Esophagus muscularis mucosa (tissue), 4 donors: ENCODE results near the gene SZT2. TPM values are rescaled to one million over a fixed set of nuclear protein-coding genes. Genes with fewer than 3 reads are reported as not detected.

Experiments used
- DNase-seq: peaks from one replicate; pipeline ENCODE4 v3.0.0-alpha.2; 2017; ENCODE audit errors: extremely low spot score
- H3K27ac ChIP-seq, 4 donors: fragments of 200-600 bp; sonication (generic); replicated peaks in 1 of 4; 1 replicate in 3 of 4; 2 replicates in 1 of 4; pipeline ENCODE4 v1.5.1; 2016 to 2019; ENCODE audit warnings: mild to moderate bottlenecking in 1 of 4
- H3K27me3 ChIP-seq, 4 donors: fragments of 200-600 bp; sonication (generic); one replicate each; pipeline versions ENCODE4 v1.5.1 to v1.6.0; 2016 to 2019
- H3K36me3 ChIP-seq, 4 donors: fragments of 200-600 bp; sonication (generic); one replicate each; pipeline ENCODE4 v1.5.1; 2016 to 2019
- H3K4me1 ChIP-seq, 4 donors: fragments of 200-600 bp; sonication (generic); one replicate each; pipeline ENCODE4 v1.5.1; 2016 to 2019
- H3K4me3 ChIP-seq, 4 donors: fragments of 200-600 bp; sonication (generic); 1 replicate in 2 of 4; 2 replicates in 2 of 4; pipeline ENCODE4 v1.5.1; 2016 to 2019; ENCODE audit warnings: mild to moderate bottlenecking in 4 of 4, moderate library complexity in 1 of 4
- H3K9me3 ChIP-seq, 4 donors: fragments of 200-600 bp; sonication (generic); 1 replicate in 3 of 4; 2 replicates in 1 of 4; pipeline ENCODE4 v1.5.1; 2016 to 2019
- EP300 ChIP-seq: sonication (generic); formaldehyde crosslinking; IDR thresholded peaks from one replicate; pipeline ENCODE4 v1.6.1; 2017; ENCODE audit warnings: antibody characterized with exemption
- POLR2A ChIP-seq: fragments of 450-650 bp; IDR thresholded peaks from one replicate; pipeline ENCODE4 v1.6.1; 2017; ENCODE audit warnings: antibody characterized with exemption, moderate library complexity, mild to moderate bottlenecking, low read depth
- POLR2AphosphoS5 ChIP-seq, 2 donors: sonication (generic); formaldehyde crosslinking; IDR thresholded peaks; one replicate each; pipeline ENCODE4 v1.6.1; 2017; ENCODE audit warnings: antibody characterized with exemption in 2 of 2
- WGBS: methylation state at CpG from one replicate; pipeline ENCODE4 v1.1.5; 2018; 5-methylcytosine and 5-hydroxymethylcytosine counted together
- intact Hi-C: fragments of 100-400 bp; cut with DNase I; formaldehyde crosslinking; loops from one replicate; pipeline ENCODE4 v1.15.1; 2023
- total RNA-seq, 4 donors: library from RNA; depleted of rRNA; stranded (reverse); fragments of >200 nt; gene quantifications; one replicate each; pipeline versions ENCODE4 v1.1.0 to v1.2.1, GENCODE V29; 2016
- TF ChIP-seq, protein P1 (sequence below), 3 experiments: fragments of 200-600 bp in 2 of 3; fragments of 450-650 bp in 1 of 3; sonication (generic) in 2 of 3; IDR thresholded peaks; one replicate each; pipeline ENCODE4 v1.5.1; 2017 to 2019; ENCODE audit warnings: antibody characterized with exemption in 3 of 3, mild to moderate bottlenecking in 2 of 3, moderate library complexity in 1 of 3

Gene SZT2
- total RNA-seq, 4 donors from 2014 or later, result 25.2 to 45.9 (median 31.3) TPM

DNA sequence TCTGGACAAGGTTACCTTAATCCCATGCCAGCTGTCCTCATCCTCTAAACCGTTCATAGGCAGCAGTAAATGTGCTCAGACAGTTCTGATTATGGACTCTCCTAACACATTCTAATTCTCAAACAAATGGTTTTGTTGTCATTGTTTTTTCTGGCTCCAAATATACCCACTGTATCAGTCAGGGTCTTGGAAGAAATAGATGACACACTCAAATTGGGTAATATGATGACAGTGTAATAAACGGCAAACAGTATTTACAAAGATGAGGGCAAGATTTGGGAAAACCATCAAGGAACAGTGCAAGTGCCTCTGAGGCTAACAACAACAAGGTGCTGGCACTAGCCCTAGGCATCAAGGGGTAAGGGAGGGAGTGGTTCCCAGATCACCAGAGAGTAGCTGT lies 35.2 kb upstream of the SZT2 start:
- TF ChIP-seq POLR2A, result no peak
- TF ChIP-seq POLR2AphosphoS5 (IDR thresholded peaks at IDR 0.05), result no peak
- TF ChIP-seq, protein P1, sequence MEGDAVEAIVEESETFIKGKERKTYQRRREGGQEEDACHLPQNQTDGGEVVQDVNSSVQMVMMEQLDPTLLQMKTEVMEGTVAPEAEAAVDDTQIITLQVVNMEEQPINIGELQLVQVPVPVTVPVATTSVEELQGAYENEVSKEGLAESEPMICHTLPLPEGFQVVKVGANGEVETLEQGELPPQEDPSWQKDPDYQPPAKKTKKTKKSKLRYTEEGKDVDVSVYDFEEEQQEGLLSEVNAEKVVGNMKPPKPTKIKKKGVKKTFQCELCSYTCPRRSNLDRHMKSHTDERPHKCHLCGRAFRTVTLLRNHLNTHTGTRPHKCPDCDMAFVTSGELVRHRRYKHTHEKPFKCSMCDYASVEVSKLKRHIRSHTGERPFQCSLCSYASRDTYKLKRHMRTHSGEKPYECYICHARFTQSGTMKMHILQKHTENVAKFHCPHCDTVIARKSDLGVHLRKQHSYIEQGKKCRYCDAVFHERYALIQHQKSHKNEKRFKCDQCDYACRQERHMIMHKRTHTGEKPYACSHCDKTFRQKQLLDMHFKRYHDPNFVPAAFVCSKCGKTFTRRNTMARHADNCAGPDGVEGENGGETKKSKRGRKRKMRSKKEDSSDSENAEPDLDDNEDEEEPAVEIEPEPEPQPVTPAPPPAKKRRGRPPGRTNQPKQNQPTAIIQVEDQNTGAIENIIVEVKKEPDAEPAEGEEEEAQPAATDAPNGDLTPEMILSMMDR (IDR thresholded peaks at IDR 0.05), result no peak
- TF ChIP-seq EP300, result no peak
- Histone ChIP-seq H3K9me3 (no peaks in the 10 kb centered on the region), H3K36me3 (peaks cover 0 to 4% (median 0%) of the 10 kb centered on the region in 4 donors), H3K4me3 (no peak overlapping the region), H3K27ac (no peak overlapping the region), H3K4me1 (peaks cover 18 to 28% (median 26%) of the 10 kb centered on the region in 4 donors), H3K27me3 (no peaks in the 10 kb centered on the region)
- intact Hi-C loops, result no loop called here
- no peak for DNase-seq
- 77% methylated on average over 2 of the region's 2 CpGs for WGBS

DNA sequence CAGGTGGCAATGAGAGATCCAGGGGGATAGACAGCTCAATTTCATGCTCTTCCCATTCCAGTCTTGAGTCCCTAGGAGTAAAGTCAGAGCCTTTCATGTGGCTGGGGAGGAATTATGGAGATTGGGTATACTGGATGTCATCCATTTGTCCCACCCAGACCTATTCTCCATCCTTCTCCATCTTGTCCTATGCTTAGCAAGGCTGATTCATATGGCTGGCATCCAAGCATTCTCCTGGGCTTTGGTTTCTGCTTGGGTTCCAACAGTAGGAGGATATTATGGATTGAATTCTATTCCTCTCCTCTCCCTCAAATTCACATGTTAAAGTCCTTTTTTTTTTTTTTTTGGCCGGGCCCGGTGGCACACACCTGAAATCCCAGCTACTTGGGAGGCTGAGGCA lies 34.8 kb upstream of the SZT2 start:
- Histone ChIP-seq H3K4me1 (peaks cover 13 to 25% (median 22%) of the 10 kb centered on the region in 4 donors), H3K36me3 (peaks cover 0 to 4% (median 0%) of the 10 kb centered on the region in 4 donors), H3K27ac (no peak overlapping the region), H3K4me3 (no peak overlapping the region), H3K27me3 (no peaks in the 10 kb centered on the region), H3K9me3 (no peaks in the 10 kb centered on the region)
- TF ChIP-seq POLR2A (no peak), POLR2AphosphoS5 (IDR thresholded peaks at IDR 0.05) (no peak), EP300 (no peak)
- TF ChIP-seq, protein P1 (IDR thresholded peaks at IDR 0.05), result no peak
- WGBS, result 92% methylated on average over 2 of the region's 2 CpGs
- DNase-seq, result no peak
- intact Hi-C loops, result no loop called here

DNA sequence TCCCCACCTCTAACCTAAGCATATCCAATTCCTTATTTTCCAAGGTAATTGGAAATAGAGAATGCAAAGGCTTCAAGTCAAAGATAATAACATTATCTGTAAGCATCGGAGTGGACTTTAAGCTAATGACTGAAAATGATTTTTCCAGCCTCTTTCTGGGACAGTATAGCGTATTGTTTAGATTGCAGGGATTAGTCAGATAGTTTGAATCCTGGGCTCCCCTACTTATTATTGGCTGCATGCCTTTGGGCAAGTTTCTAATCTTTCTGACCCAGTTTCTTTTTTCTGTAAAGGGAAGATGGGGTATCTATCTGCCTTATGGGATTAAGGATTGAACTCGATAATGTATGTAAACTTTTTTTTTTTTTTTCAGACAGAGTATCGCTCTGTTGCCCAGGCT lies 32.4 kb upstream of the SZT2 start:
- peak overlapping the region in 2 of 4 donors; percentile 89 to 91 for H3K27ac ChIP-seq

DNA sequence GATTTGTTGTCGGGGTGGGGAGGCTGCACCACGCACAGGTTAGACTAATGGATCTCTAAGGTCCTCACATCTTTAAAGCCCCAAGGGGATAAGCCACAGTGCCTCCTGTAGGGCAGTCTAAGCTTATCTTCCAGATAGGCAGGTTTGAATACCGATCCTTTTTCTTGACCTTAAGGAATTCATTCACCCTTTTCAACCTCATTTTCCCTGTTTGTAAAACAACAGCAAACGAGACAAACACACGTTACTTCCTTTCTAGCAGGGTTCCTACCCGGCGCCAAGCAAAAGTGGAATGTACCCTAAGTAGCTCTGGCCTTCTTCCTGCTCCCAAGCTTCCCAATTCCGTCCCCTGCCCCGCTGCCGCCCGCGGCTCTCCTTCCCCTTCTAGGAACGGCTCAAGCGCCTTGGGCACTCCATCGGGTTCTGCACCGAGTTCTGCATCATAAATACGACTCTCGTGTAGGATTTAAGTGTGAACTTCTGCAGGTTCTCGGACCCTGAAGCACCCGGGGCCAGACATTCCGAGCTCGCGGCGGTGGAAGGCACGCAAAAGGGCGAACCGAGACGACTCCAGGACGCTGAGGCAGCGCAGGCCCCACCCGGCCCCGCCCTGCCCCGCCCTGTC lies 31.5 kb upstream of the SZT2 start:
- WGBS, result 3% methylated on average over 12 of the region's 33 CpGs
- Histone ChIP-seq H3K9me3 (no peaks in the 10 kb centered on the region), H3K36me3 (peaks cover 8 to 34% (median 26%) of the 10 kb centered on the region in 4 donors), H3K4me3 (peak overlapping the region; percentile 61 to 78 (median 72)), H3K27ac (peak overlapping the region; percentile 89 to 94 (median 90)), H3K27me3 (no peaks in the 10 kb centered on the region), H3K4me1 (peaks cover 13 to 20% (median 18%) of the 10 kb centered on the region in 4 donors)
- no peak for TF ChIP-seq EP300
- peak in 1 of 2 donors; percentile 74 for TF ChIP-seq POLR2AphosphoS5 (IDR thresholded peaks at IDR 0.05)
- TF ChIP-seq, protein P1 (IDR thresholded peaks at IDR 0.05), result peak in 2 of 3 experiments; percentile 35 to 38
- peak; percentile 21 for TF ChIP-seq POLR2A
- intact Hi-C loops, result no loop called here
- DNase-seq, result no peak

More for the DNA sequence above, 32.4 kb upstream of the SZT2 start:
- intact Hi-C loops, result no loop called here
- Histone ChIP-seq H3K4me1 (peaks cover 13 to 20% (median 18%) of the 10 kb centered on the region in 4 donors), H3K36me3 (peaks cover 0 to 25% (median 16%) of the 10 kb centered on the region in 4 donors), H3K27me3 (no peaks in the 10 kb centered on the region), H3K4me3 (no peak overlapping the region), H3K9me3 (no peaks in the 10 kb centered on the region)
- TF ChIP-seq POLR2AphosphoS5 (IDR thresholded peaks at IDR 0.05) (no peak), POLR2A (no peak), EP300 (no peak)
- TF ChIP-seq, protein P1 (IDR thresholded peaks at IDR 0.05), result no peak
- 89% methylated on average over 4 of the region's 4 CpGs for WGBS
- no peak for DNase-seq
